GM19238 (cell line): ENCODE data around the gene FOXD1.

ENCODE experiments used
- DNase-seq: peaks from one replicate; pipeline ENCODE4 v3.0.0; 2011; ENCODE audit warnings: low spot score; ENCODE audit not compliant: insufficient read length

FOXD1 gene

DNA sequence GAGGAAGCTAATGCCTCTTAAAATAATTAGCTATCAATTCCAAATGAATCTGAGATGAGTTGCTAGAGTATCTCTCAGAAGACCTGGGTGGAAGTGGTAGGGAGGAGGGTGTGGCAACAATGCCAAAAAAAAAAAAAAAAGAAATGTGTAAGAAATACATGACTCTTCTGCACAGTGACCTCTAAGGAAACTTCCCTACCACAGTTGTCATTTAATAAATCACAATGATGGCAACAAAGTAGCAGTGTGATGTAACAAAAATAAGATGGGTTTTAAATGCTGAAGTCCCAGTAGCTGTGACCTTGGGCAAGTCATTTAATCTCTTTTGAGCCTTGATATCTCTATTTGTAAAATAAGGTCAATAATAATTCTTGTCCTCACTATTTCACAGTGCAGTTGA lies 7.2 kb downstream of the FOXD1 start:
- DNase-seq, result no peak

DNA sequence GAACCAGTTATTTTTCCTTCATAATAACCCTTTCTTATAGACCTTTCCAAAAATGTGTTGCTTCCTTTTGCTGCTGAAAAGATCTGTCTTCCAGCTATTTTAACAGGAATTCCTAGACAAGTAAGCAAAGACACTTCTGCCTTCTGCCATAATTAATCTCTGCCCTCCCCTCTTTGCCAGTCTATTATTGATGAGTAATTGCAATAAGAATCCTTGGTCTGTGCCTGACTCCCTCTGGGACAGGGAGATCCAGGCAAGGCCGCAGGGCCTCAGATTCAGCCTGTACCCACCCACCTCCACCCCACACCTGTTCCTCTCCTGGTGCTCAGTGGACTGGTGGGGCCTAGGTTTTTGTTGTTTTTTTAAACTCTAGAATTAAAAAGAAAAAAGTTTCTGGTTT lies 8.3 kb downstream of the FOXD1 start:
- no peak for DNase-seq

DNA sequence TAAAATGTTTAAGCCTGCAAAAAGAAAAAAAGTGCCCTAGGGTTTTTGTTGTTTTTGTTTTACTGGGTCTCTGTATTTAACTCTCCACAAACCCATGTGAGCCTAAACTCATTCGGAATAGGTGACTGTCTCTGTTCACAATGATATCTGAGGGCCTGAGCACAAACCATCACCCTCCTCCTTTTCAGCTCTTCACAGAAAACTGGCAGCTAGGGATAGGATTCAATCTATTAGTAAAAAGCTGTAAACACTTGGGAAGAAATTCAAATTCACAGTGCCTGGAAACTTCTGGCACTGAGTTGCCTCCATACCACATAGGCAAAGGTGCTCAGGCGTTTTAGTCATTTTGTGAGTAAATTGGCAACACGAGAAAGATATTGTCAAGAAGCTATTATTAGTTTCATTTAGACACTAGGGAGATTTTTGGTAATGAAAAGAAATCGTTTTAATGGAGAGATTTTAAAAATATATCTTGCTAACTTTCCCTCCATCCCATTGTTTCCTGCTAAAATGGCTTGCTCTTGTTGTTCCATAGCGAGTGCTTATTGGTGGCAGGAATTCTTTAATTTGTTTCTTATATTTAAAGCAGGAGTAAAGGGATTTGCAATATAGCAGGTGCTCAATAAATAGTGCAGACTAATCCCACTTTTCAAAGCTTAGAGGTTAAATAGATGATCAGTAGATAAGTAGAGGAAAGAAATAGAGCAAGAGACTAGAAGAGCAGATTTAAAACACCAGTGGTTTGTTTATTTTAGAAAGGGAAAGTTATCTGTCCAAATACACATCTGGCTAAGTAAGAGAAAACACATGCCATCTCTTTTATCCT lies 9.7 kb downstream of the FOXD1 start:
- DNase-seq, result no peak

DNA sequence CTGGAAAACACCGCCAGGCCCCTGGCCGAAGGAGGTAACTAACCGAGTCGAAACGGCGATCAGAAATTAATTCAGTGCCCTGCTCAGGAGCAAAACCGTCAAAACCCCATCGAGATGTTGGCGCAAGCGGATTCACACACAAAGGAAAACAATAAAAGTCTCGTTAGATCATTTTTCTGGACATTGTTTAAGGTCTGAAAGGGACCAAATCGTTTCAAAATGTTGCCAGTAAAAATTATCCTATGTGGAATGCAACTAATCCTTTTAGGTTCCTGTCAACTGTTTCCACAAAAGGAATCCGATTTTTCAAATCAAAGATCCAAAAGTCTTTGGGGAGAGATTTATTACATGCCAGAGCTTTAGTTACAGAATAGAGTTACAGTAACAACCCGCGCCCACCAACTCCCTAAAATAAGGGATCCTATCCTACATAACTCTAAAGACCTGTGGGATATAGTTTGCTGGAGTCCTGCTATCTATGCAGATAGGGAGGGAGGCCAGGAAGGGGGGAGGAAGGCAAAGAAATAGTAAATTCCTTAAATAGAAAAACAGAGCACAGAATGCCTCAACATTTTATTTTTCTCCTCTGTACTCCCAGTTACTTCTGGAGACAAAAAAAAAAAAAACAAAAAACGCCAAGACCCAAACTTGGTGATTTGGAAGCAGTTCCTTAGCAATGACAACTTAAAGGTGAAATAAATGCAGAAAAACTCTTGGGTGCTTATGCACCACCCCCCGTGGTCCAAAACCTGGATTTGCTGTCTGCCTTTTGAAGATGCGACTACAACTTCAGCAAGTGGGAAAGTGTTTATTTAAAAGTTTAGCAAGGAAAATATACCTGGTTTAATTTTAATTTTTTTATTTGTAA lies 10.6 kb downstream of the FOXD1 start:
- no peak for DNase-seq

DNA sequence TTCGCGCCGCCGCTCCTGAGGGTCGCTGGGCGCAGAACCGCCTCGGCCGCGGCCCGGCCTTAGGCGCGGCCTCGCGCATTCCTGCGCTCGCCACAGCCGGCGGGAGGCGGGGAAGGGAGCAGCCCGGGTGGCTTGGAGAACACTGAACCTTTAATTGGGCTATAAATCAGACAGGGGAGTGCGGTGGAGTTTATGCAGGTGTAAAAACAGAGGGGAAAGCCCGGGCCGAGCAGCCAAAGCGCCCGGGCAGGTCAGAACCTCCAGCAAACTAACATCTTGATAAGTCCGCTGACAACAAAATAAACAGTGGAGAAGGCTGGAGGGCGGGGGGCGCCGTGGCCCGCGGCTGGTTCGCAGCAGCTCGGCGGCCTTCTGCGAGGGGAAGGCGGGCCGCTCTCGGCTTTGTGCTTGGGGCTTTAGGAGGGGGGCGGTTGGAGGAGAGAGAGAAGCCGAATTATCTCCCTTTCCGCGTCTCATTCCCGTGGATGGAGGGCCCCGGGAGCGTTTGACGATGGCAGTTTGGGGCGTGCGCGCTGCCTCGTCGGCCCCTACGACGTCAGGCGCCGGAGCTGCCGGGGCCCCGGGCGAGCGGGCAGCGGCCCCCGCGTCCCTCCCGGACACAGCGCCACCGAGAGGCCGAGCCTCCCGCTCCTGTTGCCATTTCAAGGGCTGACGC lies 11.3 kb downstream of the FOXD1 start:
- no peak for DNase-seq

DNA sequence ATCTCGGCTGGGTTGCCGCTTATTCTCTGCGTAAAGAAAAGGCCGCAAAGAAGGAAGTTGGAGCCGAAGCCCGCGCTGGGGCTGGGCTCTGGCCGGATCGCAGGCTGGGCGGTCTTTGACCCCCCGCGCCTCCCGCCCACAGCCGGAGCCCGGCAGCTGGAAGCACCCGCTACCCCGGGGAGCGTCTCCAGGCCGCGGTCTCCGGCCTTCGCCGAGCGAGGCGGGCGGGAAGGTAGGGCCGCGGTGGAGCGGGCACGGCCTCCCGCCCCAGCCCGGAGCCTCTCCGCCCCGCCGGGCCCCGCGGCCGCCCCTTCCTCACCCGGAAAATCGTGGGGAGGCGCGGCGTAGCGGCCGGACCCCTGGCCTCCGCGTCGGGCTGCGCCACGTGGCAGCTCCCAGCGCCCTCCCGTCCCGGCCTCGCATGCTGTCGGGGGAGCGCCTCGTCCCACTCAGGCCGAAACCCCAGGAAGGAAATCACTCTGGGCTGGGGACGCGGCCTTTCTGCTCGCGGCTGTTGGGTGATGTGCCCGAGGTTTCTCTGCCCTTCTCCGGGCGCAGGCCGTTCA lies 12.0 kb downstream of the FOXD1 start:
- DNase-seq, result no peak

DNA sequence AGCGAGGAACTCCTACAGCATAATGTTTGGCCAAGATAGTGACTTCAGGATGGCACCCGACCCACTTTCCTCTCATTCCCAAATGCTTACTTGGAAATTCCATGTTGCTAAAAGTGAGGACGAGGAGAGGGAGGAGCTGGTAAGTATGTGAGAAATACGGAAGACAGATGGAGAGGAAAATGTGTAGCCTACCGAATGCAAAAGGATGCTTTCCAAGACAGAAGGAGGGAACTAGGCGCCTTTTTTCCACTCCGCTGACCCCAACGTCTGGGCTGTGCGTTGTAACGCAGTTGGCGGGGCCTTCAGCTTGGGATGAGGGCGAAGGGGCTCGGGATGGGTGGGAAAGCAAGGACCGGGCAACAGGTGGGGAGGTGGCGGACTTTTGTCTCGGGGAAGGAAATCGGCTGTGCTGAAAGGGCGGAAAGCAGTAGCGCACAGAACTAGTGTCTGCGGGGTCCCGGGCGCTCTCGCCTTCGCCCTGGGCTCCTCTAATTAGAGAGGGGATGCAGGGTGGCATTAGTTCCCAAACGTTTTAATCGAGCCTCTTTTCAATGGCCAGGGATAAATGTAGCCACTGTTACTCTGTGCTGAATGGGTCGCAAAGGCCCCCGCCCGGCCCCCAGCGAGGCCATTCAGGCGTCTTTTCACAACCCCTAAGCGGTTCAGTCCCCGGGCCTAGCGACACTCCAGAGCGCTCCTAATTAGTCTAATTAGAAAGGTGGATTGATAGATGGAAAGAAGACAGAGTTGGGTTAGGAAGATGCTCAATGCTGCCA lies 12.6 kb downstream of the FOXD1 start:
- DNase-seq, result no peak

DNA sequence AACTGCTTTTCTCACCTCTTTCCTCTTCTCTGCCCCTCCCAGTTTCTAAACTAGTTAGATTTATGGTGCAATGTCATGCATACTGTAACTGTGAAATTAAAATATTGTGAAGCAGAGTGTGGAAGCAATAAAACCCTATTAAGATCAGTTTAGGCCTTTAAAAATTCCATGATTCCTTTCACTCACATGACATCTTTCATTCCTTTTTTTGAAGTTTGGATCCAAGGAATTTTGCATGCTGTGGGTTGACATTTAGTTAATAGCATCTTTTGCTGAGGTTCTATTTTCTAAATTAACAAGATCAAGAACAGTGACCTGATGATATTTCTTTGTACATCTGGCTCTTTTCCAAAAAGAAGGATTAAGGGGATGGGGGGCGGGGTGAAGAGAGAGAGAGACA lies 13.7 kb downstream of the FOXD1 start:
- DNase-seq, result no peak

DNA sequence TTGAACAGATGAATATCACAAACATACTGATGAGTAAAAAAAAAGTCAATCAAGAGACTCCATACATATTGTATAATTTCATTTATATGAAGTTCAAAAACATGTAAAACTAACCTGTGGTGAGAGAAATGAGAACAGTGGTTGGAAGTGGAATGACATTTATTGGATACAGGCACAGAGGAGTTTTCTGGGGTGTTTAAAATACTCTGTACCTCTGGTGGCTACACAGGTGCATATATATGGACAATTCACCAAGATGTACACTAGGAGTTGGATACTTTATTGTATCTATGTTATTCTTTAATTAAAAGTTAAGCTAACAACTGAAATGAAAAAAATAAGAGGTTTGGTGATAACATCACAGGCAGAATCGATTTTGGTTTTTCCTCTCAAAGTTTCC lies 14.1 kb downstream of the FOXD1 start:
- no peak for DNase-seq

DNA sequence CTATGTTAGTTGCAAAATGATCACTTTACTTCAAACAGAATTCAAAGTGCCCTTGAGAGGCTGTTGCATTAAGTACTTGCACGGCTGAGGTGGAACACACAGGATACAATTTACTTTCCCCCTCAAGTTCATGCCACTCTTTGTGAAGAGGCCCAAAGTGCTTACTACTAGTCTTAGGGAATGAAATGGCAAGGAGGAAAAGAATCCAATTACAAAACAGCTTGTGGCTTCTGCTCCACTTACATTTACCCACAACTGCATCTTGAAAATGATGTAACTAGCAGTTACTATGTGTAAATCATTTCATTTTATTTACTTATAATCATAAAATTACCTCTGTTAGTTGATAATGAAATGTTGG lies 14.6 kb downstream of the FOXD1 start:
- DNase-seq, result no peak

DNA sequence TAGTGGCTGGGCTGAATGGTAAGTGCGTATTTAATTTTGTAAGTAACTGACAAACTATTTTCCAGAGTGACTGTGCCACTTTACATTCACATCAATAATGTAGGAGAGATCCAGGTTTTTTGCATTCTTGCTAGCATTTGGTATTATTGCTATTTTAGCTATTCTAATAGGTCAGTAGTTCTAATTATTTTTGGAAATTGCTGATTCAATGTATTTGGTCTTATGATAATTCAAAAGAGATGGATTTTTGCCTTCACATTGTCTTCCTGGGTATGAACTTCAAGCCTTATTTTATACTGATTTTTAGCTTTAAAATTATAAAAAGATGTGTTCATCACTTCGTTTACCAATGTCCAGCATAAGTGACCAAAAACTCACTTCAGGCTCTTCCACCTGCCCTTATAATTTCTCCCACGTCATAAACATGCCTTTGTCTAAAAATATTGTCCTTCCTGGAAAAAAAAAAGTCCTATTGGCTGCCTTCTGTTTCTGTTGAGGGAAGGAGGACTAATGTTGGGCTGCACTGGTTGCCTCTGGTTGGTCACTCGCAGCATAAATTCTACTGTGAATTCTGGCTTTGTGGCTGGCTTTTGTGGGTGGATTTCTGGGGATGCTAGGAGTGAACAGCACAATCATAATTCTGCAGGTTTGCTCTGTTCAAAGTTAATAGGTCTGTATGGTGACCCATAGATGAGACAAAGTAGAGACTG lies 15.2 kb downstream of the FOXD1 start:
- DNase-seq, result no peak

DNA sequence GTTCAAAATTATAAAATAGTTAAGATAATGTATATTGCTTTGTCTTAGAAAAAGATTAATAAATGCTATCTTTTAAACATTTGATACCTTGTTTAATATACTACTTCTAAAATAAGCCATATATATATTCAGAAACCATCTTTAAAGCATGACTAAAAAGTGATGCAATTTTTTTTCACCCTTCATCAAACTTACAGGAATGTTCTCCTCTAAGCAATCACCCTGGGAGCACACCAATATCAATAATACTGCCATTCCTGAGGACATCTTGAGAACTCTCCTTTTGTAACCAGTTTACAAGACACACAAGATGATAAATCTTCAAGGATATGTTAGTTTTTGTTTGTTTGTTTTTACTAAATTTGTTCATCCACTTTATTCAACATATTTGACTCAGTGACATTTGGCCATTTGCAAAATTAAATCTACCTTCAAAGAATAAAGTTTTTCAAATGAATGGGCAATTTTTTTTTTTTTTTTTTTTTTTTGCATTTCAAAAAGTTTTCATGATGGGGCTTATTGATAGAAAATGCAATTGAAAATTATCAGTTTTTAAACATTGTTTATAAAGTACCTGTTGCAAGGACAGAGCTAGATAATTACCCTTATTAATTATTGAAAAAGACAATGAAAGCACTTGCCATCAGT lies 17.2 kb downstream of the FOXD1 start:
- no peak for DNase-seq

DNA sequence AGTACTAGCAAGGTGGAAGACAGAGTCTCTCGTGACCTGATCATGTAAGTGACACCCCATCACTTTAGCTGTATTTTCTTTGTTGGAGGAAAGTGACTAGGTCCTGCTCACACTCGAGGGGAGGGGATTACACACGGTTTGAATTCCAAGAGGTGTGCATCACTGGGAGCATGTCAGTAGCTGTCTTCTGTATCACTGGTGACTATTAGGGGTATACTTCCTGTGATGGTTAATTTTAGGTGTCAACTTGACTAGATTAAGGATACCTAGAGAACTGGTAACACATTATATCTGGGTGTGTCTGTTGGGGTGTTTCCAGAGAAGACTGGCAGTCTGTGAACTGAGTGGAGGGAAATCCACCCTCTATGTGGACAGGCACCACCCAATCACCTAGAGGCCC lies 22.5 kb downstream of the FOXD1 start:
- no peak for DNase-seq

DNA sequence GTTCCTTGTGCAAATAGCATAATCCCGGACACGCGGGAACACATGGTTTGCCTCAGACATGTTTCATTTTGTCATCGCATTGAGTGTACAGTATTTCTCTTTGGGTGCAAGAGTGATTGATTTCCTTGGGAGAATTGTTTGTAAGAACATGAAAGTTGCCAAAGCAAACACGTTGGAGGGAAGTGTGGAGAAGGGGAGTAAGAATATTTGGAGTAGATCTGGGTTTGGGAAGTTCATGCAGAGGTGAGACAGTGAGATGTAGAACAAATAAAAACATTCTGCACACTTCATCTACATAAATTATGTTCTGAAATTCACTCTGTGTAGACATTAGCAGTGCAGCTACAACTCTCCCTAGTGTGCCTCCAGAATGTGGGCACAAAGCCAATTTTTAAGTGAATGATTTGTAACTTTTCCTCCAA lies 24.0 kb downstream of the FOXD1 start:
- DNase-seq, result no peak

DNA sequence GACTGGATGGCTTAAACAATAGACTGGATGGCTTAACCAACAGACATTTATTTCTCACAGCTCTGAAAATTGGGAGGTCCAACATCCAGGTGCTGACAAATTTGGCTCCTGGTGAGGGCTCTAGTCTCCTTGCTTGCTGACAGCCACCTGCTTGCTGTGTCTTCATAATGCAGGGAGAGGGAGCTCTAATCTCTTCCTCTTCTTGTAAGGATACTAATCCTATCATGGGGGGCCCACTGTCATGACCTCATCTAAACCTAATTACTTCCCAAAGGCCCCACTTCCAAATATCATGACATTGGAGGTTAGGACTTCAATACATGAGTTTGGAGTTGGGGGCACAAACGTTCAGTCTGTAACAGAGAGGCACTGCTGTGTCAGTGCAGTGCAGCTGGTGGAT lies 26.4 kb downstream of the FOXD1 start:
- no peak for DNase-seq

DNA sequence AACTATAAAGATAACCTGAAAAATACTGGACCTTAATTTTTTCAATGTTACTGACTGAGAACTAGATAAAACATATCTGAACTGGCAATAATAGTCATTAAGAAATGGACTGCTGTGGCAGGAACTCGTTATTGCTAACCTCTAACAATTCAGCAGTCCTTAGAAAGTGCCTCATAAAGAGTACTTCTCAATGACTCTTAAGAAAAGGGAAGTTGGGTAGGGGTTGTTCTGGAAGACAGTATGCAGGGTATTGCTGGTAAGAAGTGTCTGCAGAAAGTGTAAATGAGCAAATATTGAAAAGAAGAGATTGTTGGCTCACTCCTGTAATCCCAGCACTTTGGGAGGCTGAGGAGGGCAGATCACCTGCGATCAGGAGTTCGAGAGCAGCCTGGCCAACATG lies 27.9 kb downstream of the FOXD1 start:
- no peak for DNase-seq

DNA sequence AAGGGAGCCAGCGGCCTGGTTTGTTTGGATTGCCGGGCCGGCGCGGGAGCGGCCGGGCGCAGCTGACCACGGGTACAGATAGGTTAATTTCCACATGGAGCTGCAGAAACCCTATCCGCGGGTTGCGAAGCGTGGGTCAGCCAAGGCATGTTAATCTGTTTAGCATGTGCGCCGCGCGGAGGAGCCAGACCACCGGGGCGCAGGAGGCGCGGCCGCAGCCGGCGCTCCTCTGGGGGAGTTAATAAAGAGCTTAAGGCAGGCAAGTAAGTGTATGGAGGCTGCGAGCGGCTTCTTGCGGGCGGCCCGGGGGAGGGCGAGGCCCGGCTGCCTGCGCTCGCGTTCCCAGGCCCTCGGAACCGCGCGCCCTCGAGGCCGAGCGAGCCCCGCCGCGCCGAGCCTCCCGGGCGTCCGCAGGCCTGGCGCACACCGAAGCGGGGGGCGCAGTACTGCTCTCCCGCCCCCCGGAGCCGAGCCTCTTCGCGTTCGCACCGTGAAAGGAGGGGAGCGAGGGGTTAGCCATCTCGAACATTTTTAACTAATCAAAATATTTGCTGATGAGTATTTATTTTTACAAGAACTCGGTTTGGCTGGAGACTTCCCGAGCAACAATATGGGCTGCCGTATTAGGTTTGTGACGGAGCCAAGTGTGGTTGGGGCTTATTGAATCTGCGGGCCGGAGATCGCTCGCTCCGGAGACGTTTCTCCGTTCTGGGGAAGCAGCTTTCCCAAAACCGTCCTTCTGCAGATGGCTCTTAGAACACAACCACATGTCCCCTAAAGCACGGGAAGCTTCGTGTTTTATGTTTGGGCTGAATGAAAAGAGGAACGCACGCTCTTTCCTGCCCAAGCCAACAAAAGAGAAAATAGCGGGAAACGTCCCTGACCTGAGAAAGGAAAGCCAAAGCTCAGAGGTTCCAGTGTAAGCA lies 28.8 kb downstream of the FOXD1 start:
- no peak for DNase-seq

DNA sequence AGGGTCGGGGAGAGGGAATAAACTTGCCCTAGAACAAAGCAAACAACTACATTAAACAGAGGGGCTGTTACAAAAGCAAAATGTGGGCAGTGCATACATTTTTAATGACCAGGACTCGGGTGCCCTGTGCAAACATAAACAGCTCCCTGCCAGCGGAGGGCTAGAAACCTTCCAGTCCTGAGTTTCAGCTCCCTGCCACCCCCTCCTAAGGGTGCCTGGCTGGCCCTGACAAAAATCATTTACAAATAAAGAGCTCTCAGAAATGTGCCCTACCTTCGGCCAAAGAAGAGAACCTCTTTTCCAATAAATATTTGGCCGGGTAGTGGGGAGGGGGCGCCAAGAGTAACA lies 29.5 kb downstream of the FOXD1 start:
- no peak for DNase-seq

DNA sequence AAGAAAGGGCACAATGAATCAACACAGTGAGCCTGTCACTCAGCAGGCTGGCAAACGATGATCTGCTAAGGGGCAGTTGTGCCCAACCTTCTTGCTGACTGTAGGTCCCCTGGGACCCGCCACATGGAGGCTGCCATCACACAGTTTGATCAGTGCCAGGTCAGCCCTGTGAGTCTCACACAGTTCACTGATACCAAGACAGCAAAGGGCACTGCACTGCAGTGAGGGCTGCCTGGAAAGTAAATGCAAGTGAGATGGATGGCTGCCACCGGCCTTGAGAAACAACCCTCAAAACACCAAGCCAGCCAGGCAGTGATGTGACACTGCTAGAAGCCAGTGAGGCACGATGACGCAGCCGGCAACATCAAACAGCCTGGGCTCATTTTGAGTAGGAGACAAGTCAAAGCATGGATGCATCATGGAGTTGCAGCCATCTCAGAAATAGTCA lies 30.3 kb downstream of the FOXD1 start:
- DNase-seq, result no peak
